Lung (tissue), 12 donors: ENCODE results near the gene FAM184B. TPM values are rescaled to one million over a fixed set of nuclear protein-coding genes. Genes with fewer than 3 reads are reported as not detected.
A peak's percentile ranks its signal among the peaks of the same experiment; 100 is the strongest.

Experiments
- ATAC-seq: fragments of 200-7000 bp; cut with Tn5 transposase; one replicate; pipeline ENCODE4 v1.9.1; 2020; ENCODE audit warnings: moderate number of reproducible peaks; ENCODE audit not compliant: insufficient read depth, low FRiP score
- DNase-seq, 3 donors: peaks; one replicate each; pipeline ENCODE4 v3.0.0-alpha.2; 2013 to 2017
- H3K27ac ChIP-seq, 2 donors: one replicate each; pipeline ENCODE4 v1.5.1; 2013; ENCODE audit warnings: mild to moderate bottlenecking in 2 of 2, moderate library complexity in 2 of 2, control low read depth in 1 of 2, inconsistent platforms in 1 of 2, low read depth in 1 of 2, low read length in 1 of 2
- H3K27me3 ChIP-seq, 3 donors: one replicate each; pipeline ENCODE4 v1.5.1; 2013; ENCODE audit warnings: low read length in 2 of 3; ENCODE audit not compliant: control insufficient read depth in 3 of 3, insufficient read depth in 3 of 3
- H3K36me3 ChIP-seq, 4 donors: one replicate each; pipeline ENCODE4 v1.5.1; 2013; ENCODE audit warnings: low read length in 4 of 4, mild to moderate bottlenecking in 1 of 4, moderate library complexity in 1 of 4; ENCODE audit not compliant: control insufficient read depth in 4 of 4, insufficient read depth in 4 of 4
- H3K4me1 ChIP-seq, 5 donors: one replicate each; pipeline ENCODE4 v1.5.1; 2013; ENCODE audit warnings: low read length in 5 of 5, mild to moderate bottlenecking in 2 of 5, moderate library complexity in 1 of 5; ENCODE audit not compliant: control insufficient read depth in 5 of 5, insufficient read depth in 5 of 5
- H3K4me3 ChIP-seq: one replicate; pipeline ENCODE4 v1.5.1; 2013; ENCODE audit warnings: mild to moderate bottlenecking, control low read depth, moderate library complexity
- H3K9ac ChIP-seq, 2 donors: one replicate each; pipeline ENCODE4 v1.5.1; 2013; ENCODE audit warnings: low read length in 2 of 2, control low read depth in 1 of 2; ENCODE audit not compliant: insufficient read depth in 1 of 2
- H3K9me3 ChIP-seq, 4 donors: one replicate each; pipeline ENCODE4 v1.5.1; 2013; ENCODE audit warnings: low read length in 3 of 4, mild to moderate bottlenecking in 1 of 4, moderate library complexity in 1 of 4; ENCODE audit not compliant: control insufficient read depth in 4 of 4, insufficient read depth in 3 of 4
- WGBS, 2 donors: extraction: QIAGEN DNeasy Blood & Tissue Kit; methylation state at CpG; one replicate each; pipeline ENCODE4 v1.1.7; 2013; 5-methylcytosine and 5-hydroxymethylcytosine counted together
- polyA plus RNA-seq, 2 donors: library from polyadenylated mRNA; stranded (reverse); fragments of 200-250 nt; gene quantifications; one replicate each; pipeline ENCODE4 v1.2.1, GENCODE V29; 2013
- total RNA-seq, 2 donors: library from RNA; depleted of rRNA in 1 of 2; stranded (reverse); fragments of >200 nt in 1 of 2; gene quantifications; one replicate each; pipeline ENCODE4 v1.2.1, GENCODE V29; 2014 to 2021
- TF ChIP-seq, protein P1 (sequence below): IDR thresholded peaks from 2 replicates; pipeline ENCODE4 v1.5.1; 2012; ENCODE audit warnings: mild to moderate bottlenecking; ENCODE audit errors: control extremely low read depth, extremely low read depth
- donor health status: control.
- donor health status: control.
- donor health status: Bipolar disorder and iron deficiency.
- donor health status: healthy.
- donor health status: DM: yes; HTN: yes; CAD: no.

FAM184B gene
- total and polyA plus RNA-seq, 4 donors = 0.06 to 0.18 (median 0.09) TPM

DNA sequence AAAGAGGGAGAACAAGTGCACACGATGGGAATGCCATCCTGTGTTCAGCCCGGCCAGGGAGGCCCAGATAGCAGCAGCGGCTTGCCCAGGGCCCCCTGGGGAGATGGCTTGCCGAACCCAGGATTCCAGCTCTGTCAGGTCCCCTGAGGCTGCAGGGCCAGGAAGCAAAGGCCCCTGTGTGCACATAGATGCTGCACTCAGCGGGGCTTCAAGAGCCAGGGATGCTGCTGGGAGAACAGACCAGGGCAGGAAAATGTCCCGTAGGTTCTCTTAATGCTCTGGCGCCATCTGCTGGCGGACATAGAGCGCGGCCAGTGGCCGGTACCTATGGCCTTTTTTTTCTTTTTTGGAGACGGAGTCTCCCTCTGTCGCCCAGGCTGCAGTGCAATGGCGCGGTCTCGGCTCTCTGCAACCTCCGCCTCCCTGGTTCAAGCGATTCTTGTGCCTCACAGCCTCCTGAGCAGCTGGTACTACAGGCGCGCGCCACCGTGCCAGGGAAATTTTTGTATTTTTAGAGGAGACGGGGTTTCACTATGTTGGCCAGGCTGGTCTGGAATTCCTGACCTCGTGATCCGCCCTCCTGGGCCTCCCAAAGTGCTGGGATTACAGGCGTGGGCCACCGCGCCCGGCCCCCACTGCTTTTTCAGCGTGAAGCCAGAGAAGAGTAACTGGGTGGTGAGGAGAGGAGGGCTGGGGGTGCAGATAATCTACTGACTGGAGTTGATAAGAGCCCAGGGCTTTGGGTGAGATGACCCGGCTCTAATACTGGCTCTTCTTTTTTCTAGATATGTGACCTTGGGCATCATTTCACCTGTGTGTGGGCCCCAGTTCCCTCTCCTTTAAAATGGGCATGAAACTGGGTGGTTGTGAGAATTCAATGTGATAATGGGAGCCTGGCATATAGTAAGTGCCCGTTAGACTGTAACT, 144.5 kb downstream of the FAM184B start:
- TF ChIP-seq, protein P1, sequence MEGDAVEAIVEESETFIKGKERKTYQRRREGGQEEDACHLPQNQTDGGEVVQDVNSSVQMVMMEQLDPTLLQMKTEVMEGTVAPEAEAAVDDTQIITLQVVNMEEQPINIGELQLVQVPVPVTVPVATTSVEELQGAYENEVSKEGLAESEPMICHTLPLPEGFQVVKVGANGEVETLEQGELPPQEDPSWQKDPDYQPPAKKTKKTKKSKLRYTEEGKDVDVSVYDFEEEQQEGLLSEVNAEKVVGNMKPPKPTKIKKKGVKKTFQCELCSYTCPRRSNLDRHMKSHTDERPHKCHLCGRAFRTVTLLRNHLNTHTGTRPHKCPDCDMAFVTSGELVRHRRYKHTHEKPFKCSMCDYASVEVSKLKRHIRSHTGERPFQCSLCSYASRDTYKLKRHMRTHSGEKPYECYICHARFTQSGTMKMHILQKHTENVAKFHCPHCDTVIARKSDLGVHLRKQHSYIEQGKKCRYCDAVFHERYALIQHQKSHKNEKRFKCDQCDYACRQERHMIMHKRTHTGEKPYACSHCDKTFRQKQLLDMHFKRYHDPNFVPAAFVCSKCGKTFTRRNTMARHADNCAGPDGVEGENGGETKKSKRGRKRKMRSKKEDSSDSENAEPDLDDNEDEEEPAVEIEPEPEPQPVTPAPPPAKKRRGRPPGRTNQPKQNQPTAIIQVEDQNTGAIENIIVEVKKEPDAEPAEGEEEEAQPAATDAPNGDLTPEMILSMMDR = peak; percentile 73
- peaks cover 15 to 27% (median 19%) of the 10 kb centered on the region in 4 donors for H3K36me3 ChIP-seq
- 60 to 67% methylated on average over 32 of the region's 32 CpGs for WGBS, 2 donors
- ATAC-seq (peak; percentile 78), DNase-seq (peak; percentile 70 to 75 (median 71))
- no peak overlapping the region for H3K27ac ChIP-seq
- H3K27me3 ChIP-seq = no peaks in the 10 kb centered on the region
- no peaks in the 10 kb centered on the region for H3K4me1 ChIP-seq
- H3K9me3 ChIP-seq = no peaks in the 10 kb centered on the region
- H3K9ac ChIP-seq = no peak overlapping the region
- H3K4me3 ChIP-seq = no peak overlapping the region

GRCh38 chr4:17636341-17636695, 145.1 kb downstream of the FAM184B start:
- Histone ChIP-seq H3K27me3 (no peaks in the 10 kb centered on the region), H3K9me3 (no peaks in the 10 kb centered on the region), H3K9ac (no peak overlapping the region), H3K4me1 (no peaks in the 10 kb centered on the region), H3K36me3 (peaks cover 15 to 28% (median 23%) of the 10 kb centered on the region in 4 donors), H3K27ac (no peak overlapping the region), H3K4me3 (no peak overlapping the region)
- DNase-seq (no peak), ATAC-seq (no peak)
- TF ChIP-seq, protein P1 = no peak
- 92 to 96% methylated on average over 17 of the region's 17 CpGs for WGBS, 2 donors

DNA sequence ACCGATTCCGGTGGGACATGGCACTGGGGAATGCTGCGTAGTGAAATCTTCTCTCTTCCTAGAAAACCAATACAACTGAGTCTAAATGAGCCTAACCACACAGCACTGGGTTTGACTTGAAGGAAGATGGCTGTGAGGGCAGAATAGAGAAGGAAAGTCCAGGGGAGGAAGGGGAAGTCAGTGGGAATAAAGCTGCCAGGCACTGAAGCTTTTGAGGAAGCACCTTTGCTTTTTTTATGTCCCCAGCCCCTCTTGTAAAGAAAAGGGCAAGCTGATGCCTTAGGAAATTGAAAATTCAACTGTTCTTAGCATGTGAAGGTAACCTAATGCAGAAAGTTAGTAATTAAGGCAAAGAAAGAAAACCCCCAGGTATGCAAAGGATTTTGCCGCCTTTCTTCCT, 146.4 kb downstream of the FAM184B start:
- DNase-seq (no peak), ATAC-seq (no peak)
- H3K27me3 ChIP-seq = no peaks in the 10 kb centered on the region
- no peaks in the 10 kb centered on the region for H3K9me3 ChIP-seq
- H3K4me3 ChIP-seq = no peak overlapping the region
- WGBS, 2 donors = 95 to 98% methylated on average over 4 of the region's 4 CpGs
- no peak overlapping the region for H3K27ac ChIP-seq
- H3K36me3 ChIP-seq = peaks cover 15 to 30% (median 26%) of the 10 kb centered on the region in 4 donors
- H3K4me1 ChIP-seq = no peaks in the 10 kb centered on the region
- no peak overlapping the region for H3K9ac ChIP-seq
- TF ChIP-seq, protein P1 = no peak
